ENCODE data around the gene PPM1B. TPM values are rescaled to one million over a fixed set of nuclear protein-coding genes. Genes with fewer than 3 reads are reported as not detected.

The PPM1B gene
- total and polyA plus RNA-seq, 2 of the 13 experiments (the other 11 are each of a cell fraction or from before 2014, with no cell fraction given): 24.4 to 25.0 TPM

DNA sequence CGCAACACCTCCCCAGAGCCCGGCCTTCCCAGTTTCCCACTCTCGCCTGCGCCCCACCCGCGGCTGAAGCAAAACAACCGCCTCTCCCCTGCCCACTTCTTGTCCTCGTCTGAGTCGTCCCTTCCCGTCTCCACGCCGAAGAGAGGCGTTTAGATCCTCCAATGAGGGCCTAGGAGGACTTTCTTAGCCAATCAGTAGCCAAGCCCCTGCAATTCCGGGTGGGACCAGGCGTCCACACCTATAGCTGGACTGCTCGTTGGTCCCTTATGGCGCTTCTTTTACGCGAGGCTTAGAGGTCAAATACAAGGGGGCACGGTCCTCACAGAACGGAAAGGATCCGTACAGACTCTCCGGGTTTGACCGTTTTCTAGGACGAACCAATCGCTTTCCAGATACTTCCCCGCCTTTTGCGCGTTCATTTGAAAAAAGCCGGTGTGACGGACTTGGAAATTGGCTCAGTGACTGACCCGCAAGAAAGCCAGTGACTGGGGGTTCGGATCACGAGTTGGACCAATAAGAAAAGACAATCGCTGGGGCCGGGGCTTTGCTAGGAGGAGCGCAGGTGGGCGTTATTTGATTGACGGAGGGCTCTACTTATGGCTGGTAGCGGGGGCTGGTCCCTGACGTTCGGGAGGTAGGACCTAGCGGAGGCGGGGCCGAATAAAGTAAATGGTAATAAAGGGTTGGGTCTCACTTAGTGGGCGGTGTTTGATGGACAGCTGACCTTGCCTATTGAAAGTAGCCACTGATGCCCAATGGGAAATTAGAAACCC is 581 bp upstream of the PPM1B start (continued):
- TF ChIP-seq MXD4 (CRISPR knock-in tag; IDR thresholded peaks at IDR 0.05): peak; percentile 87
- 0 out of 2 replicates have a peak, but pooled peaks have one; percentile 33 for TF ChIP-seq DNMT3B (CRISPR knock-in tag; conservative IDR thresholded peaks at IDR 0.05)
- peak; percentile 35 for TF ChIP-seq FOSL2 (CRISPR knock-in tag; IDR thresholded peaks at IDR 0.05)
- TF ChIP-seq ZNF724P (CRISPR knock-in tag; IDR thresholded peaks at IDR 0.05; ENCODE audit: borderline replicate concordance): peak; percentile 75; the same call in 1 of the 2 replicates
- TF ChIP-seq, protein P1, sequence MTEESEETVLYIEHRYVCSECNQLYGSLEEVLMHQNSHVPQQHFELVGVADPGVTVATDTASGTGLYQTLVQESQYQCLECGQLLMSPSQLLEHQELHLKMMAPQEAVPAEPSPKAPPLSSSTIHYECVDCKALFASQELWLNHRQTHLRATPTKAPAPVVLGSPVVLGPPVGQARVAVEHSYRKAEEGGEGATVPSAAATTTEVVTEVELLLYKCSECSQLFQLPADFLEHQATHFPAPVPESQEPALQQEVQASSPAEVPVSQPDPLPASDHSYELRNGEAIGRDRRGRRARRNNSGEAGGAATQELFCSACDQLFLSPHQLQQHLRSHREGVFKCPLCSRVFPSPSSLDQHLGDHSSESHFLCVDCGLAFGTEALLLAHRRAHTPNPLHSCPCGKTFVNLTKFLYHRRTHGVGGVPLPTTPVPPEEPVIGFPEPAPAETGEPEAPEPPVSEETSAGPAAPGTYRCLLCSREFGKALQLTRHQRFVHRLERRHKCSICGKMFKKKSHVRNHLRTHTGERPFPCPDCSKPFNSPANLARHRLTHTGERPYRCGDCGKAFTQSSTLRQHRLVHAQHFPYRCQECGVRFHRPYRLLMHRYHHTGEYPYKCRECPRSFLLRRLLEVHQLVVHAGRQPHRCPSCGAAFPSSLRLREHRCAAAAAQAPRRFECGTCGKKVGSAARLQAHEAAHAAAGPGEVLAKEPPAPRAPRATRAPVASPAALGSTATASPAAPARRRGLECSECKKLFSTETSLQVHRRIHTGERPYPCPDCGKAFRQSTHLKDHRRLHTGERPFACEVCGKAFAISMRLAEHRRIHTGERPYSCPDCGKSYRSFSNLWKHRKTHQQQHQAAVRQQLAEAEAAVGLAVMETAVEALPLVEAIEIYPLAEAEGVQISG (CRISPR knock-in tag; IDR thresholded peaks at IDR 0.05): peak; percentile 79
- peak; percentile 61 for TF ChIP-seq HOXA3 (CRISPR knock-in tag; IDR thresholded peaks at IDR 0.05)
- TF ChIP-seq SSRP1 (CRISPR knock-in tag; IDR thresholded peaks at IDR 0.05): no peak
- TF ChIP-seq, protein P2, sequence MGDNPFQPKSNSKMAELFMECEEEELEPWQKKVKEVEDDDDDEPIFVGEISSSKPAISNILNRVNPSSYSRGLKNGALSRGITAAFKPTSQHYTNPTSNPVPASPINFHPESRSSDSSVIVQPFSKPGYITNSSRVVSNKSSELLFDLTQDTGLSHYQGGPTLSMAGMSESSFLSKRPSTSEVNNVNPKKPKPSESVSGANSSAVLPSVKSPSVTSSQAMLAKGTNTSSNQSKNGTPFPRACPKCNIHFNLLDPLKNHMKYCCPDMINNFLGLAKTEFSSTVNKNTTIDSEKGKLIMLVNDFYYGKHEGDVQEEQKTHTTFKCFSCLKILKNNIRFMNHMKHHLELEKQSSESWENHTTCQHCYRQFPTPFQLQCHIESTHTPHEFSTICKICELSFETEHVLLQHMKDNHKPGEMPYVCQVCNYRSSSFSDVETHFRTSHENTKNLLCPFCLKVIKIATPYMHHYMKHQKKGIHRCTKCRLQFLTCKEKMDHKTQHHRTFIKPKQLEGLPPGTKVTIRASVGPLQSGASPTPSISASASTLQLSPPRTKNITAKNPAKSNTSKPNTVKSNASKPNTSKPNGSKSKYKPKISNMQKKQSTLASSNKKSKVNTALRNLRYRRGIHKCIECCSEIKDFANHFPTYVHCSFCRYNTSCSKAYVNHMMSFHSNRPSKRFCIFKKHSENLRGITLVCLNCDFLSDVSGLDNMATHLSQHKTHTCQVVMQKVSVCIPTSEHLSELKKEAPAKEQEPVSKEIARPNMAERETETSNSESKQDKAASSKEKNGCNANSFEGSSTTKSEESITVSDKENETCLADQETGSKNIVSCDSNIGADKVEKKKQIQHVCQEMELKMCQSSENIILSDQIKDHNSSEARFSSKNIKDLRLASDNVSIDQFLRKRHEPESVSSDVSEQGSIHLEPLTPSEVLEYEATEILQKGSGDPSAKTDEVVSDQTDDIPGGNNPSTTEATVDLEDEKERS (CRISPR knock-in tag; IDR thresholded peaks at IDR 0.05): peak; percentile 53; the same call in 1 of the 2 replicates
- TF ChIP-seq MEIS1 (CRISPR knock-in tag; IDR thresholded peaks at IDR 0.05; ENCODE audit: borderline replicate concordance): no peak
- TF ChIP-seq, protein P3, sequence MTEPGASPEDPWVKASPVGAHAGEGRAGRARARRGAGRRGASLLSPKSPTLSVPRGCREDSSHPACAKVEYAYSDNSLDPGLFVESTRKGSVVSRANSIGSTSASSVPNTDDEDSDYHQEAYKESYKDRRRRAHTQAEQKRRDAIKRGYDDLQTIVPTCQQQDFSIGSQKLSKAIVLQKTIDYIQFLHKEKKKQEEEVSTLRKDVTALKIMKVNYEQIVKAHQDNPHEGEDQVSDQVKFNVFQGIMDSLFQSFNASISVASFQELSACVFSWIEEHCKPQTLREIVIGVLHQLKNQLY (CRISPR knock-in tag; IDR thresholded peaks at IDR 0.05): 0 out of 2 replicates have a peak, but pooled peaks have one; percentile 28
- no peak for TF ChIP-seq GLI4 (CRISPR knock-in tag; IDR thresholded peaks at IDR 0.05; ENCODE audit: borderline replicate concordance)
- TF ChIP-seq ZNF143 (CRISPR knock-in tag; IDR thresholded peaks at IDR 0.05): peak; percentile 60
- TF ChIP-seq SMYD3 (CRISPR knock-in tag; IDR thresholded peaks at IDR 0.05): peak; percentile 77
- no peak; the same call in 1 of the 2 replicates for TF ChIP-seq TARDBP (CRISPR knock-in tag; IDR thresholded peaks at IDR 0.05)
- no peak for TF ChIP-seq ZSCAN12 (CRISPR knock-in tag; IDR thresholded peaks at IDR 0.05)
- TF ChIP-seq FOXJ3 (CRISPR knock-in tag; IDR thresholded peaks at IDR 0.05; ENCODE audit: borderline replicate concordance): peak; percentile 64; the same call in 1 of the 2 replicates
- TF ChIP-seq SPEN (CRISPR knock-in tag; IDR thresholded peaks at IDR 0.05; ENCODE audit: low read depth): peak; percentile 83
- 0 out of 2 replicates have a peak, but pooled peaks have one; percentile 24 for TF ChIP-seq ARID2 (CRISPR knock-in tag; IDR thresholded peaks at IDR 0.05; ENCODE audit: borderline replicate concordance)
- no peak; the same call in 1 of the 2 replicates for TF ChIP-seq NRL (CRISPR knock-in tag; IDR thresholded peaks at IDR 0.05; ENCODE audit: borderline replicate concordance)
- TF ChIP-seq KLF9 (CRISPR knock-in tag; IDR thresholded peaks at IDR 0.05; ENCODE audit: low read depth): no peak
- TF ChIP-seq RFX1 (IDR thresholded peaks at IDR 0.05): no peak
- no peak for TF ChIP-seq CEBPB (IDR thresholded peaks at IDR 0.05; ENCODE audit: borderline replicate concordance, low read depth, low read length)
